HG02642 (cell line): ENCODE data around the gene NFATC4.
"Not testable (repeated sequence)": the region's sequence is repeated elsewhere in the genome, so short reads cannot be mapped to it uniquely, and the experiment has no call there.

Experiments used
- ATAC-seq: cut with Tn5 transposase; IDR thresholded peaks from one replicate; pipeline ENCODE4 v1.9.1; 2021; ENCODE audit warnings: mild to moderate bottlenecking; ENCODE audit not compliant: unreplicated experiment, poor library complexity

The NFATC4 gene

DNA sequence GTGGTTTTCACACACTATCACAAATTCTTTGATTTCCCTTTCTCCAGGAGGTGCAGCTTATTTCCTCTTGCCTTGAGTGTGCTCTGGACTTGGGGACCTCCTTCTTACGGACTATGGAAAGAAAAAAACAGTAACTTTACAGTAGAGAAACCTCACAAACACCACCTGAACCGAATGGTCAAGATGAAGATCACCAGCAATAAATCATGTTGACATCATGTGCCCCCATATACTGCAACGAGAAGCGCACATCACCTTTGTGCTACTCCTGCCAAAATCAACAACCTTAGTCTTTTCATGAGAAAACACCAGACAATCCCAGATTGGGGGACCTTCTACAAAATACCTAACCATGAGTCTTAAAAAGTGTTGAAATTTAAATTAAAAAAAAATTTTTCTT lies 17.5 kb downstream of the NFATC4 start:
- ATAC-seq, result no peak

DNA sequence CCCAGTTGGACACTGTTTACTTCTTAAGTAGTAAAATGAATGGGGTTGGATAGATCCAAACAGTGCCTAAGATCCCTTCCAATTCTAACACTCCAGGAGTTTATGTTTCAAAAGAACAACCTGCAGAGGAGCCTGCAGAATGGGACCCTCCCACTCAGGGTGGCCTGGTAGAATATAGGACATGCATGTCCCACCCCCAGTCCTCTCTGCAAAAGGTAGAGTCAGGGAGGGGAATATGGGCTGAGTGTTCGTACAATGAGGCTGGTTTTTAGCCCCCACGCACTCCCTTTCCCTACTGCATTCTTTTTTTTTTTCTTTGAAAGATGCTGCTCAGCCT lies 19.0 kb downstream of the NFATC4 start:
- no peak for ATAC-seq

DNA sequence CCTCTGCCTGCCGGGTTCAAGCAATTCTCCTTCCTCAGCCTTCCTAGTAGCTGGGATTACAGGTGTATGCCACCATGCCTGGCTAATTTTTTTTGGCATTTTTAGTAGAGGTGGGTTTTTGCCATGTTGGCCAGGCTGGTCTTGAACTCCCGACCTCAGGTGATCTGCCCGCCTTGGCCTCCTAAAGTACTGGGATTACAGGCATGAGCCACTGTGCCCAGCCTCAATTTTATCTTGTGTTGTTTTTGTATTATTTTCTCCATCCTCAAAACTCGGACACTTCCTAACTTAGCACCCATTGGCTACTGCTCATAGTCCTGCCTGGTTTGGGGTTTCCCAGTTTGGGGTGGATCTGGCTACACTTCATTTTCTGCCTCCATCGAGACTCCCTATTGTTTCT lies 19.6 kb downstream of the NFATC4 start:
- ATAC-seq, result not testable (repeated sequence)

- no peak for ATAC-seq
Measured at GRCh38 chr14:24388474-24389179, 20.6 kb downstream of the NFATC4 start.

GRCh38 chr14:24389226-24389848 lies 21.4 kb downstream of the NFATC4 start:
- no peak for ATAC-seq

- no peak for ATAC-seq
Measured at GRCh38 chr14:24390701-24391468, 22.9 kb downstream of the NFATC4 start.

DNA sequence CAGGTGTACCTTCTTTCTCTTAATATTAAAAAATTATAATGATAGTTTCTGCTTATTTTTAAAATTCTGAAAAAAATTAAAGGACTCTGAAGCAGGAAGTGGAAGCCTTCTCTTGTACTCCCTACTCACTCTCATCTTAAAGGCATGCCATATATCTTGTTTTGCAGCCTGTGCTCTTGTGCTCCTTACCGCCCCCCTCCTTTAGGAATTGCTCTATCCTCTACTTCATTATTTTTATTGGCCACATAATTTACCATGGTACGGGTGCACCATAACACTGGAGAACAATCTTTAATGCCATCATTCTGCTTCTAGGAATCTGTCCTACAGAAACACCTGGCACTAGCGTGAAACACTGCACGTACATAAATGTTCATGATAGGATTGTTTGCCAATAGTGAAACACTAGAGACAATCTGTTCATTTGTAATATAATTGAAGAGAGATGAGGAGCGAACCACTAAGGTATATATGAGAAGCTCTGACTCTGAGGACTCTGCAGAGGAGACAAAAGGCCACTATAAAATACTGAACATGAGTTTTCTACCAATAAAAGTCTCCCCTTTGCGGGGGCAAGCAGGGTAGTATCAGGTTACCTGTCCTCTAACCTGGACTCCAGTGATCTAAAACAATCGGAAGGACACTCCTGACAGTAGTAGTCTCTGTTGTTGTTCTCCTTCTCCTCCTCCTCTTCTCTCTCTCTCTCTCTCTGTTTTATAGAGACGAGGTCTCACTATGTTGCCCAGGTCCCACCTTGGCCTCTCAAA lies 24.5 kb downstream of the NFATC4 start:
- ATAC-seq, result no peak

- ATAC-seq, result no peak
Measured at GRCh38 chr14:24394275-24394674, 26.3 kb downstream of the NFATC4 start.

DNA sequence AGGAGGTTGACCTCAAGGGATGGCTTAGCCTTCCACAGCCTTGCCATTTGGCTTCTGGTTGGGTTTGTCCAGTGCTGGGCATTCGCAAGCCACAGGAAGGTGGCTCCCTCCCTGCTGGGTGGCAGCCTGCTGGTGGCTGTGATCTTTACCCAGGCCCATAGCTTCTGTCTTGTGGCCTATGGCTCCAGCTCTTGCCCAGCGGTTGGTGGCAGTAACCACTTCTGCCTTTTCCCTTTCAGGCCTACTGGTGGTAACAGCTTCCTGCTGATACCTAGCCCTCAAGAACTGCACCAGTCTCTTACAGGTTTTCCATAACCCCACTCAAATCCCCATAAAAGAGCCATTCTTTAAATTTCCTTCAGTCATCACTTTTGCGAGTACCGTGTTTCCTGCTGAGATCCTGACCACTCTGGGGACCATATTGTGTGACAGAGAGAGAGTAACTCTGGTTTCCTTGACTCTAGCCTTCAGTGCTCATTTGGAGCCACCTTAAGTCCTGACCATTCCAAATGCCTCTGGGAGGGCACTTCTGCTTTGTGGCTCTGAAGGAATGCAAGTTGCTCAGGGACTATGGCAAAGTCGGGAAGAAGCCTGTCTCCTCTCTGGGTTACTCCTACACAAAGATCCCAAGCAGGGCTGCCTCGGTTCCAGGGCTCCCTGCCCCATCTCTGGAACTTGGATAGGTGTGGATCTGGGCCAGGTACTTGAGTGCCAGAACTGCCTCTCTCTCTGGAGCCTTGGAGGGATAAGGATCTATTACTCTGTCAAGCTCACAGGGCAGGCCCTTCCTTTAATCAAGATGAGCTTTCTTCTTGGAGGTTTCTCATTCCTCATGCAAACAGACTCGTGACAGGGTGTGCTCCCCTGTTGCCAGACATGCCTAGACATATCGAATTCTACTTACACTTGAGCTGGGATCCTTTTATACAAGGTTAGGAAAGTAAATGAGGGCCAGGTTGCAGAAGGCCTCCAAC lies 27.9 kb downstream of the NFATC4 start:
- no peak for ATAC-seq

- no peak for ATAC-seq
Measured at GRCh38 chr14:24397639-24398292, 29.8 kb downstream of the NFATC4 start.

- no peak for ATAC-seq
Measured at GRCh38 chr14:24398293-24398652, 30.3 kb downstream of the NFATC4 start.

GRCh38 chr14:24398653-24399446 lies 30.9 kb downstream of the NFATC4 start, which contains the start of gene NYNRIN:
NYNRIN (plus strand) TSS chr14:24399003; CDS start chr14:24399247, 244 bp downstream.
- ATAC-seq, result no peak

DNA sequence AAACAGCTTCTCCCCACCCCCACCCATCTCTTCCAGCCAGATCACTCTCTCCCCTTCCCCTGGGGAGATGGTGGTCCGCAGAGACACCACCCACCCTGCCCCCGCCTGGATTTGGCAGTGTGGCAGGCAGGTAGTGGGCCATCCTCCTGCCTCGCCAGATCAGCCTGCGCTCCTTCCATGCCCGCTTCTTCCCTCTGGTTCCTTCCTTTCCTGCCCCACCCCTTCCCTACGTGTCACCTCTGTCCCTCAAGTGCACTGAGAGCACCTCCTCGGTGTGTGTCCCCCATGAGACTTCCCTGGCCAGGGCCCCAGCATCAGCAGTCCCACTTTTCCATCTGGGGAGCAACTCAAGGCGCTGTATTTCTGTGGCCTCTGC lies 31.5 kb downstream of the NFATC4 start:
- no peak for ATAC-seq

DNA sequence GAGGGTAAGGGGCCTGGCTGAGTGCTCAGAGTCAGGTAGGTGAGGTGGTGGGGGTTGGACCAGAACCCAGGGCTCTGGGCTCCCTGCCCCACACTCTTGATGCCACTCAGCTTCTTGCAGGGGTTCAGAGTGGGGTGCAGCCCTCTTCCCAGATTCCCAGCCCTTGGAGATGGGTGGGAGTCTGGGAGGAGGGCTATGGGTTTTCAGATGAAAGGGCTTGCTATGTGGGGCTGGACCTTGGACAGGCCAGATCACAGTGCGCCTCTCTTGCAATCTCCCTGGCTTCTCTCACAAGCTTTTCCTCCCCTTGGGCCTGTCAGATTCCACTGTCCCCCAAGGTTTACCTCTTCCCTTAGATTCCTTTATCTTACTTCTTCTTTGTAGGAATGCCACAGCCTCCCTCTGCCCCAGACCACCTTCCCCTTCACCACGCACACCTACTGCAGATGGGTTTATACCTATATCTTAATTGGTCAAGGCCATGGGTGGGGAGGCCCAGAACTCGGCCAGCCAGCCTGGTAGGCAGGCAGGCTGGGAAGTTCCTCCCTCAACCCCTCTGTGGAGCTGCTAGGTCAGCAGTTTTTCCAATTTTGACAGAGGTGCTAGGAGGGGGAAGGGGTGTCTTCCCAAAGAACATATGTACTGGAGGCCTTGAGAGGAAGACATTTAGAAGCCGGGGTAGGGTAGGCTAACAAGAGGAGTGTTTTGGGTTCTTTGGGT lies 32.2 kb downstream of the NFATC4 start:
- ATAC-seq, result no peak

GRCh38 chr14:24401810-24402702 lies 34.1 kb downstream of the NFATC4 start:
- ATAC-seq, result no peak

DNA sequence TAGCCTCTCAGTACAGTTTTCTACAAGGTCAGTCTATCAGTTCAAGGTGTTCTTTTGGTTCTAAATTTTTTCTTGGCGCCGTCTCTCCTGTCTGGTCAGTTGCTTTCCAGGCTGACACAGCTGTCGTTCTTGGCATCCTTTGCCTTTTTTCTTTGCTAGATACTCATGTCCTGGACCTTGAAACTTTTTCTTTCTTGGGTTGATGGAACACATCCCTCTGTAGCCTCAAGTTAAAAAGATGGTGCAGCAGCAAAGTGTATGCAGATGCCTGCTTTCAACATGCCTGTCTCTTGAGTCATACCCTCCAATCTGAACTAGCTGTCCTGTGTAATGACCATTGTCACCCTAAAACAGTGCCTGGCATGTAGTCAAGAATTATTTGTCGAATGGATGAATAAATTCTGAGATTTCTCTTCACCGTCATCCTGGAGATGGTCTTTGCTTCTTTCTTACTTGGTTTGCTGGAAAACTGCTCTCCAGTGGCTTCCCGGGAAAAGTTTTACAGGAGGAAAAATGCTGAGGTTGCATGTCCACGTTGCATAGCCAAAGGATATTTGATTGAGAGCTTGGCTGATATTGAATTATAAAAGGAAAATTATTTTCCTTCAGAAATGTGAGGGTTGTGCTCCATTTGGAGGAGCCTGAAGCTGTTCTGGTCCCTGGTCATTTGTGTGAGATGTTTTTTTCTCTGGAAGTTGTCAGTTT lies 35.5 kb downstream of the NFATC4 start:
- no peak for ATAC-seq
